Left lung (tissue), 10 donors: ENCODE data around the gene TOX2. TPM values are rescaled to one million over a fixed set of nuclear protein-coding genes. Genes with fewer than 3 reads are reported as not detected.
A peak's percentile ranks its signal among the peaks of the same experiment; 100 is the strongest.

Experiments used
- ATAC-seq: fragments of 200-7000 bp; cut with Tn5 transposase; one replicate; pipeline ENCODE4 v1.9.1; 2020; ENCODE audit warnings: moderate library complexity
- DNase-seq, 4 donors: peaks; one replicate each; pipeline ENCODE4 v3.0.0-alpha.2; 2013 to 2020
- H3K27ac ChIP-seq, 2 donors: fragments of 200-600 bp; sonication (generic) in 1 of 2; one replicate each; pipeline versions ENCODE4 v1.5.0 to v1.8.0; 2020 to 2021
- H3K27me3 ChIP-seq, 2 donors: fragments of 200-600 bp; sonication (generic) in 1 of 2; one replicate each; pipeline versions ENCODE4 v1.5.0 to v1.8.0; 2020 to 2021
- H3K36me3 ChIP-seq, 2 donors: fragments of 200-600 bp; sonication (generic) in 1 of 2; one replicate each; pipeline versions ENCODE4 v1.5.0 to v1.8.0; 2020 to 2021
- H3K4me1 ChIP-seq, 2 donors: fragments of 200-600 bp; one replicate each; pipeline ENCODE4 v1.8.0; 2021
- H3K4me3 ChIP-seq, 2 donors: fragments of 200-600 bp; sonication (generic) in 1 of 2; one replicate each; pipeline versions ENCODE4 v1.5.0 to v1.8.0; 2020 to 2021; ENCODE audit warnings: mild to moderate bottlenecking in 1 of 2
- H3K9me3 ChIP-seq, 2 donors: fragments of 200-600 bp; sonication (generic) in 1 of 2; one replicate each; pipeline versions ENCODE4 v1.5.0 to v1.8.0; 2020 to 2021
- CTCF ChIP-seq, 2 donors: fragments of 200-600 bp; sonication (generic) in 1 of 2; IDR thresholded peaks; one replicate each; pipeline versions ENCODE4 v1.5.0 to v1.8.0; 2021; ENCODE audit warnings: antibody characterized with exemption in 2 of 2
- intact Hi-C, 2 donors: fragments of 100-400 bp; cut with DNase I; formaldehyde crosslinking; loops; one replicate each; pipeline versions ENCODE4 v1.11.2 to v1.14.2; 2022
- polyA plus RNA-seq, 6 donors: library from polyadenylated mRNA; unstranded; fragments of 120-200 nt; gene quantifications; one replicate each; pipeline ENCODE4 v1.2.1, GENCODE V29; 2013; ENCODE audit not compliant: insufficient read length in 6 of 6
- total RNA-seq, 2 donors: library from RNA; stranded (reverse); fragmentation: NEBNext Ultra II Directional; extraction: Animal tissue kit (Norgen Biotek cat#: 25700); gene quantifications; one replicate each; pipeline ENCODE4 v1.2.1, GENCODE V29; 2021
- donor health status: DM: no; HTN: yes; CAD: no.
- donor health status: DM: no; HTN: no; CAD: no.

Gene TOX2
- total and polyA plus RNA-seq, 8 donors = 14.5 to 61.1 (median 41.3) TPM

GRCh38 chr20:43893930-43894329 lies 20.7 kb upstream of the TOX2 start:
- ATAC-seq (no peak), DNase-seq (no peak)
- TF ChIP-seq CTCF (IDR thresholded peaks at IDR 0.05) = no peak
- Histone ChIP-seq H3K27ac (no peak overlapping the region), H3K36me3 (no peaks in the 10 kb centered on the region), H3K9me3 (peaks cover 0 to 24% of the 10 kb centered on the region in 2 donors), H3K27me3 (no peaks in the 10 kb centered on the region), H3K4me1 (no peaks in the 10 kb centered on the region), H3K4me3 (no peak overlapping the region)
- intact Hi-C loops = no loop called here

GRCh38 chr20:43894491-43894890 lies 20.2 kb upstream of the TOX2 start:
- Histone ChIP-seq H3K27me3 (peaks cover 0 to 4% of the 10 kb centered on the region in 2 donors), H3K4me1 (no peaks in the 10 kb centered on the region), H3K4me3 (no peak overlapping the region), H3K36me3 (no peaks in the 10 kb centered on the region), H3K27ac (no peak overlapping the region), H3K9me3 (peaks cover 0 to 22% of the 10 kb centered on the region in 2 donors)
- DNase-seq (no peak), ATAC-seq (no peak)
- intact Hi-C loops = no loop called here
- TF ChIP-seq CTCF (IDR thresholded peaks at IDR 0.05) = no peak

- ATAC-seq (no peak), DNase-seq (no peak)
- no peak for TF ChIP-seq CTCF (IDR thresholded peaks at IDR 0.05)
- H3K4me3 ChIP-seq = no peak overlapping the region
- intact Hi-C loops = no loop called here
- H3K4me1 ChIP-seq = peaks cover 0 to 2% of the 10 kb centered on the region in 2 donors
- H3K27ac ChIP-seq = no peak overlapping the region
- peaks cover 0 to 5% of the 10 kb centered on the region in 2 donors for H3K27me3 ChIP-seq
- peaks cover 0 to 14% of the 10 kb centered on the region in 2 donors for H3K9me3 ChIP-seq
- no peaks in the 10 kb centered on the region for H3K36me3 ChIP-seq
Observed at GRCh38 chr20:43895235-43895634, 19.4 kb upstream of the TOX2 start.

GRCh38 chr20:43899274-43900120 lies 15.2 kb upstream of the TOX2 start:
- no peaks in the 10 kb centered on the region for H3K36me3 ChIP-seq
- TF ChIP-seq CTCF (IDR thresholded peaks at IDR 0.05) = no peak
- intact Hi-C loops = no loop called here
- peaks cover 0 to 8% of the 10 kb centered on the region in 2 donors for H3K9me3 ChIP-seq
- no peak for DNase-seq
- H3K27ac ChIP-seq = peak overlapping the region in 1 of 2 donors; percentile 33
- peaks cover 0 to 2% of the 10 kb centered on the region in 2 donors for H3K4me1 ChIP-seq
- peaks cover 0 to 5% of the 10 kb centered on the region in 2 donors for H3K27me3 ChIP-seq
- H3K4me3 ChIP-seq = no peak overlapping the region
- no peak for ATAC-seq

- Histone ChIP-seq H3K27ac (peak overlapping the region in 1 of 2 donors; percentile 33), H3K9me3 (peaks cover 0 to 8% of the 10 kb centered on the region in 2 donors), H3K27me3 (peaks cover 0 to 5% of the 10 kb centered on the region in 2 donors), H3K4me1 (peaks cover 0 to 2% of the 10 kb centered on the region in 2 donors), H3K36me3 (no peaks in the 10 kb centered on the region), H3K4me3 (no peak overlapping the region)
- no peak for TF ChIP-seq CTCF (IDR thresholded peaks at IDR 0.05)
- ATAC-seq (no peak), DNase-seq (peak in 2 of 4 donors; percentile 22 to 47)
- intact Hi-C loops = no loop called here
Observed at GRCh38 chr20:43900121-43900466, 14.6 kb upstream of the TOX2 start.
